Chondrocyte (in vitro differentiated cells): ENCODE data around the gene MAML3. TPM values are rescaled to one million over a fixed set of nuclear protein-coding genes. Genes with fewer than 3 reads are reported as not detected.

Experiments
- DNase-seq: peaks from one replicate; pipeline ENCODE4 v3.0.0; 2021; ENCODE audit warnings: mixed read lengths, low spot score
- H3K27ac Mint-ChIP-seq: one replicate; pipeline ENCODE4 v1.8.0; 2021; ENCODE audit warnings: mild to moderate bottlenecking, moderate library complexity, mixed read lengths; ENCODE audit not compliant: unreplicated experiment
- H3K27me3 Mint-ChIP-seq: 2 replicates; pipeline ENCODE4 v1.8.0; 2021; ENCODE audit warnings: low read depth, mixed read lengths
- H3K36me3 Mint-ChIP-seq: 2 replicates; pipeline ENCODE4 v1.8.0; 2021; ENCODE audit warnings: low read depth, mixed read lengths
- H3K4me1 Mint-ChIP-seq: 2 replicates; pipeline ENCODE4 v1.8.0; 2021; ENCODE audit warnings: low read depth, mild to moderate bottlenecking, mixed read lengths
- H3K4me3 Mint-ChIP-seq: one replicate; pipeline ENCODE4 v1.8.0; 2021; ENCODE audit warnings: mild to moderate bottlenecking, moderate library complexity, mixed read lengths; ENCODE audit not compliant: unreplicated experiment
- H3K9me3 Mint-ChIP-seq: 2 replicates; pipeline ENCODE4 v1.8.0; 2021; ENCODE audit warnings: low read depth, mixed read lengths
- CTCF ChIP-seq: fragments of 200-600 bp; sonication (generic); IDR thresholded peaks from 2 replicates; pipeline ENCODE4 v1.5.0; 2021; ENCODE audit warnings: antibody characterized with exemption, mild to moderate bottlenecking, moderate library complexity
- total RNA-seq: library from RNA; stranded (reverse); gene quantifications from 3 replicates; pipeline ENCODE4 v1.2.1, GENCODE V29; 2021

The MAML3 gene
- total RNA-seq, 1 donor from 2014 or later, result 1.6 TPM

DNA sequence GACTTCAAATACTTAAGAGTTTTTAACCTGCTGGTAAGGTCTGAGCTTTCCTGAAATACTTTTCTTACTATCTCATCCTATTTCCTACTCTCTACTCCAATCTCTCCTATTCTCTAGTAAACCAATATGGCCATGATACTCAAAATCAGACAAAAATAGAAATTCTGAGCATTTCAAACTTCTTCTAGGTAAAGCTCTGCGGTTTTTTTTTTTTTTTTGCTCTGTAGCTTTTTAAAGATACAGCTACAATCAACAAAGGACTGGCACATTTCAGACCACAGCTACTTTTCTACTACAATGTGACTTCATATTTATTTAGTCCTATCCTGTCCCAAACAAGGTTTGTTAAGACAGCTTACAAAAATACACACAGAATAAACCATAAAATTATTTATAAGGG, 31.1 kb downstream of the MAML3 start:
- no peak overlapping the region for H3K4me3 Mint-ChIP-seq
- TF ChIP-seq CTCF, result no peak
- H3K4me1 Mint-ChIP-seq, result no peaks in the 10 kb centered on the region
- H3K27ac Mint-ChIP-seq, result no peak overlapping the region
- H3K9me3 Mint-ChIP-seq, result no peaks in the 10 kb centered on the region
- no peaks in the 10 kb centered on the region for H3K27me3 Mint-ChIP-seq
- no peak for DNase-seq
- no peaks in the 10 kb centered on the region for H3K36me3 Mint-ChIP-seq

DNA sequence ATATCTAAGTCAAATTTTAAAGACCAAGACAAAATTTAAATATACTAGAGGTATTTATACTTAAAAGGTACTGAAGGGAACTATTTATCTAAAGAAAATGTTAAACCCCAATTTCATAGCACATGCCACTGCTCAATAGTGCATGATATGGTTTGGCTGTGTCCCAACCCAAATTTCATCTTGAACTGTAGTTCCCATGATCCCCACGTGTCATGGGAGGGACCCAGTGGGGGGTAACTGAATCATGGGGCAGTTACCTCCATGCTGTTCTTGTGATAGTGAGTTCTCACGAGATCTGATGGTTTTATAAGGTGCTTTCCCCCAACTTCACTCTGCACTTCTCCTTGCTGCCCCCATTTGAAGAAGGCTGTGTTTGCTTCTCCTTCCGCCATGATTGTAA, 32.3 kb downstream of the MAML3 start:
- DNase-seq, result no peak
- TF ChIP-seq CTCF, result no peak
- H3K4me1 Mint-ChIP-seq, result peaks cover 6% of the 10 kb centered on the region
- H3K27me3 Mint-ChIP-seq, result no peaks in the 10 kb centered on the region
- no peaks in the 10 kb centered on the region for H3K36me3 Mint-ChIP-seq
- no peaks in the 10 kb centered on the region for H3K9me3 Mint-ChIP-seq
- H3K4me3 Mint-ChIP-seq, result no peak overlapping the region
- H3K27ac Mint-ChIP-seq, result no peak overlapping the region

- Mint-ChIP-seq H3K27ac (no peak overlapping the region), H3K36me3 (no peaks in the 10 kb centered on the region), H3K9me3 (no peaks in the 10 kb centered on the region), H3K4me3 (no peak overlapping the region), H3K4me1 (peaks cover 12% of the 10 kb centered on the region), H3K27me3 (no peaks in the 10 kb centered on the region)
- no peak for TF ChIP-seq CTCF
- no peak for DNase-seq
These were observed 34.9 kb downstream of the MAML3 start for GRCh38 chr4:140118931-140119640.

- peaks cover 12% of the 10 kb centered on the region for H3K4me1 Mint-ChIP-seq
- H3K4me3 Mint-ChIP-seq, result no peak overlapping the region
- DNase-seq, result no peak
These were observed 36.0 kb downstream of the MAML3 start for GRCh38 chr4:140117947-140118346.

DNA sequence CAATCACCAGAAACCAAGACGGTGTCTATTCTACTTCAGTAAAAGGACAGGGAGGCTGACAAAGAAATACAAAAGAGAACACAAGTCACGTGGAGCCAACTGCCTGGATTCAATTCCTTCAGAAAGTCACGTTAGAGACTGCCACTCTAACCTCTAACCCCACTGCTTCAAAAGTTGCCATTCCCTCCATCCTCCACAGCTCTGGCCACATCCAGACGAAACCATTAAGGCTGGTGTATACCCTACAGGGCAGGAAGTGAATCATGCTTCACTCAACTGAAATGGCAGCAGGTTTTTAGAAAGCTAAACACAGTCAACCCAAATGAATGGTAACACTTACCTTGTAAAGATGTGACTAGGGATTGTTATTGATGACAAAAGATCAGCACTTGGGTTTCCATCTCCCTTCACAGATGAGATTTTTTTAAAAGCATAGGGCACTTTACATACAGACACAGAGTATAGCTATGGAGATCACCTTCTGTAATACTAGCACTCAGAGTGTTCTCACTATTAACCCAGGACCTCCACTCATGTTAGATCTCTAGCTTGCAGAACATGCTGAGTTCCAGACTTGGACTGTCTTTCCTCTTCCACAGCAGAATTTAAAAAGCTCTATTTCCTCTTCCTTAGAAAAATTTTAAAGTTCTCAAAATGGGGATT, 37.4 kb downstream of the MAML3 start:
- H3K27ac Mint-ChIP-seq, result no peak overlapping the region
- no peaks in the 10 kb centered on the region for H3K27me3 Mint-ChIP-seq
- H3K36me3 Mint-ChIP-seq, result no peaks in the 10 kb centered on the region
- no peaks in the 10 kb centered on the region for H3K9me3 Mint-ChIP-seq
- DNase-seq, result no peak
- H3K4me1 Mint-ChIP-seq, result peaks cover 12% of the 10 kb centered on the region
- H3K4me3 Mint-ChIP-seq, result no peak overlapping the region
- no peak for TF ChIP-seq CTCF

More at GRCh38 chr4:140117947-140118346, 36.0 kb downstream of the MAML3 start:
- H3K27me3 Mint-ChIP-seq, result no peaks in the 10 kb centered on the region
- no peak for TF ChIP-seq CTCF
- no peak overlapping the region for H3K27ac Mint-ChIP-seq
- H3K9me3 Mint-ChIP-seq, result no peaks in the 10 kb centered on the region
- H3K36me3 Mint-ChIP-seq, result no peaks in the 10 kb centered on the region
